HL-60 (cell line): ENCODE data around the gene FRMPD4.

Experiments
- DNase-seq, 2 experiments: peaks; one replicate each; pipeline ENCODE4 v3.0.0-alpha.2; 2010 to 2020; ENCODE audit warnings: low read depth in 1 of 2, low spot score in 1 of 2
- H3K27ac ChIP-seq: fragments of 250-450 bp; sonication (Bioruptor Pico); replicated peaks from 2 replicates; pipeline ENCODE4 v1.5.1; 2020; ENCODE audit warnings: mild to moderate bottlenecking, moderate library complexity
- H3K27me3 ChIP-seq: fragments of 250-450 bp; sonication (Bioruptor Pico); 2 replicates; pipeline ENCODE4 v1.5.1; 2021; ENCODE audit warnings: mild to moderate bottlenecking, moderate library complexity; ENCODE audit not compliant: insufficient read depth, poor library complexity, severe bottlenecking
- H3K4me3 ChIP-seq: replicated peaks from 2 replicates; pipeline ENCODE4 v1.5.1; 2011; ENCODE audit warnings: mild to moderate bottlenecking, control low read depth, low read length; ENCODE audit not compliant: insufficient read depth
- CTCF ChIP-seq: IDR thresholded peaks from one replicate; pipeline ENCODE4 v1.5.1; 2011; ENCODE audit warnings: low read length, control low read depth, inconsistent platforms; ENCODE audit not compliant: insufficient read depth
- GABPA ChIP-seq: IDR thresholded peaks from 2 replicates; pipeline ENCODE4 v1.6.1; 2012; ENCODE audit warnings: low read depth
- POLR2AphosphoS5 ChIP-seq: IDR thresholded peaks from 2 replicates; pipeline ENCODE4 v1.6.1; 2012; ENCODE audit warnings: low read depth
- REST ChIP-seq: IDR thresholded peaks from 2 replicates; pipeline ENCODE4 v1.6.1; 2012; ENCODE audit warnings: low read depth; ENCODE audit not compliant: insufficient replicate concordance
- SPI1 ChIP-seq: IDR thresholded peaks from 2 replicates; pipeline ENCODE4 v1.6.1; 2012; ENCODE audit warnings: low read depth, mild to moderate bottlenecking, borderline replicate concordance

The FRMPD4 gene

GRCh38 chrX:12263211-12263610 is 124.9 kb downstream of the FRMPD4 start:
- no peak for DNase-seq
- Histone ChIP-seq H3K27ac (no peak overlapping the region), H3K4me3 (no peak overlapping the region), H3K27me3 (no peaks in the 10 kb centered on the region)
- TF ChIP-seq CTCF: no peak
- TF ChIP-seq REST: no peak
- no peak for TF ChIP-seq POLR2AphosphoS5
- no peak for TF ChIP-seq GABPA

DNA sequence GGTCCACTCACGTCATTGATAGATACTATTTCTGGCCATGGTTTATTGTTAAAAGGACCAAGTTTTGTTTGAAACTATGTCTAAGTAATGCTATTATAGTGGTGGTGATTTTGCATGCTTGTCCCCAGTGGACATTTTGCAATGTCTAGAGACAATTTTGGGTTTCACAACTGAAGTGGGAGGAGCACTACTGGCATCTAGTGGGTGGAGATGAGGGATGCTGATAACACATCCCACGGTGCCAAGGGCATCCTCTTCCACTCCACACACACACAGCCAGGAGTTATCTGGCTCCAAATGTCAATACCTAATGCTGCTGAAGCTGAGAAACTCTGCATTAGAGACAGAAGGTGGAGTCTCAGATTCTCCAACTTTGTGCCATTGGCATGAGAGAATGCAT is 131.2 kb downstream of the FRMPD4 start:
- no peak for DNase-seq
- Histone ChIP-seq H3K27me3 (no peaks in the 10 kb centered on the region), H3K4me3 (no peak overlapping the region), H3K27ac (no peak overlapping the region)
- TF ChIP-seq CTCF (no peak), SPI1 (no peak), POLR2AphosphoS5 (no peak), REST (no peak), GABPA (no peak)

- no peaks in the 10 kb centered on the region for H3K27me3 ChIP-seq
- DNase-seq: no peak
- TF ChIP-seq CTCF (no peak), REST (no peak)
These were observed 139.9 kb downstream of the FRMPD4 start for GRCh38 chrX:12278151-12278550.

More at GRCh38 chrX:12278151-12278550, 139.9 kb downstream of the FRMPD4 start:
- Histone ChIP-seq H3K27ac (no peak overlapping the region), H3K4me3 (no peak overlapping the region)
